NCI-H2029 treated with DMSO at 0.1 percent for 48 hours (cell line): ENCODE results near the gene PCNX2.

Experiments
- DNase-seq: peaks from one replicate; lab custom pipeline; 2025; lab: John Stamatoyannopoulos, UW

PCNX2 gene

GRCh38 chr1:233256789-233257188 is 38.7 kb downstream of the PCNX2 start:
- no peak for DNase-seq

GRCh38 chr1:233256191-233256590 is 39.3 kb downstream of the PCNX2 start:
- DNase-seq: no peak

GRCh38 chr1:233255145-233255544 is 40.4 kb downstream of the PCNX2 start:
- DNase-seq: no peak

GRCh38 chr1:233253832-233254331 is 41.6 kb downstream of the PCNX2 start:
- no peak for DNase-seq

- DNase-seq: no peak
These were observed 42.2 kb downstream of the PCNX2 start for GRCh38 chr1:233253231-233253831.

- DNase-seq: no peak
These were observed 43.1 kb downstream of the PCNX2 start for GRCh38 chr1:233252441-233252840.

- DNase-seq: no peak
These were observed 44.3 kb downstream of the PCNX2 start for GRCh38 chr1:233251201-233251720.

GRCh38 chr1:233248014-233248413 is 47.5 kb downstream of the PCNX2 start:
- DNase-seq: no peak

GRCh38 chr1:233246965-233247364 is 48.6 kb downstream of the PCNX2 start:
- DNase-seq: no peak

- DNase-seq: no peak
These were observed 50.2 kb downstream of the PCNX2 start for GRCh38 chr1:233245191-233245765.

GRCh38 chr1:233244183-233244582 is 51.3 kb downstream of the PCNX2 start:
- DNase-seq: no peak

GRCh38 chr1:233242827-233243483 is 52.6 kb downstream of the PCNX2 start:
- DNase-seq: peak; percentile 62

GRCh38 chr1:233241759-233242158 is 53.8 kb downstream of the PCNX2 start:
- DNase-seq: no peak

- DNase-seq: peak; percentile 19
These were observed 54.5 kb downstream of the PCNX2 start for GRCh38 chr1:233240829-233241682.

- no peak for DNase-seq
These were observed 55.2 kb downstream of the PCNX2 start for GRCh38 chr1:233240371-233240770.

- no peak for DNase-seq
These were observed 56.6 kb downstream of the PCNX2 start for GRCh38 chr1:233238884-233239431.

GRCh38 chr1:233237647-233238046 is 57.9 kb downstream of the PCNX2 start:
- no peak for DNase-seq

GRCh38 chr1:233233508-233234040 is 62.0 kb downstream of the PCNX2 start:
- no peak for DNase-seq

GRCh38 chr1:233230011-233230410 is 65.5 kb downstream of the PCNX2 start:
- no peak for DNase-seq

- no peak for DNase-seq
These were observed 66.2 kb downstream of the PCNX2 start for GRCh38 chr1:233229288-233229687.

GRCh38 chr1:233227930-233228465 is 67.5 kb downstream of the PCNX2 start:
- no peak for DNase-seq
